ENCODE measurements around the gene HDAC4.

DNA sequence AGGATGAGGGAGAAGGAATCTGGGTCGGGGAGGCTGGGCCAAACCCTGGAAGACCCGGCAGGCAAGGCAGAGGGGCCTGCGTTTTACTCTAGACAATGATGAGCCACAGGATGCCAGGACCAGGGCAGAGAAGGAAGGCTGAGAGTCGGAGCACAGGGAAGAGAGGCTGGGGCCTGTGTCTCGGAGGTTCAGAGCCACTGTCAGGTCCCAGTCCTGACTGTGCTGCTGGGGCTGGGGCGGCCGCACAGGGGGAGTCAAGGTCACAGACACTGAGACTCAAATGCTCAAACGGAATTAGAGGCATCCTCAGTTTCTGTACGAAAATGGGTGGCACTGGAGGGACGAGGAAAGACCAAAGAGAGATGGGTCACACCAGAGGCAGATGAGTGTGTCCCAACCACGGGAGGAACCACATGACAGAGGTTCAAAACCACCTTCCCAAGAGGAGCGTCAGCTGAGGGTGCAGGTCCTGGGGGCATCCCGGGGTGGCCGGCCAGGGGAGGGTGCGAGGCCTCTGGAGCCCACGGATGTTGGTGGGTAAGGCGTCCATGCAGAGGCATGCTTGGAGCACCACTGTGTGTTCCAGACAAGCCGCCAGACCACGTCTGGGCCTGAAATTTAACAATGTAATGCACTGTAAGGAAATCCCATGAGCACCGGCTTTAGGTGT is 14.7 kb downstream of the HDAC4 start:
- TF ChIP-seq SP2 (IDR thresholded peaks at IDR 0.05; ENCODE audit: low read length) (no peak), TAF1 (IDR thresholded peaks at IDR 0.05; ENCODE audit: low read depth, low read length) (no peak), GABPA (IDR thresholded peaks at IDR 0.05; ENCODE audit: borderline replicate concordance, insufficient read depth, low read length) (no peak), EZH2 (IDR thresholded peaks at IDR 0.05; ENCODE audit: low read depth, low read length, severe bottlenecking) (no peak), POLR2AphosphoS5 (IDR thresholded peaks at IDR 0.05; ENCODE audit: low read depth, low read length) (no peak), JUN (IDR thresholded peaks at IDR 0.05; ENCODE audit: low read depth, low read length) (no peak), MAFK (IDR thresholded peaks at IDR 0.05; ENCODE audit: low read depth, low read length) (no peak), CTCF (IDR thresholded peaks at IDR 0.05; ENCODE audit: control extremely low read depth in 1 of 3, insufficient read depth in 1 of 3, low read depth in 1 of 3, low read length in 3 of 3) (no peak), ASH2L (IDR thresholded peaks at IDR 0.05; ENCODE audit: low read length) (no peak), EGR1 (IDR thresholded peaks at IDR 0.05; ENCODE audit: borderline replicate concordance, low read depth, low read length) (no peak), SAP30 (IDR thresholded peaks at IDR 0.05; ENCODE audit: insufficient read depth, insufficient replicate concordance, low read length) (no peak), RNF2 (IDR thresholded peaks at IDR 0.05; ENCODE audit: borderline replicate concordance, low read depth, low read length, missing control alignments, poor library complexity, severe bottlenecking) (no peak), TBP (IDR thresholded peaks at IDR 0.05; ENCODE audit: low read depth, low read length) (no peak), HDAC6 (IDR thresholded peaks at IDR 0.05; ENCODE audit: low read depth, low read length) (no peak)

All from H1 (cell line).